Activated CD4-positive, alpha-beta T cell treated with anti-CD3 and anti-CD28 coated beads, Interleukin-2, Interleukin-6, amounts not matched to agents 100 ng/mL and 50 ng/mL, durations not matched to agents 16 hours and 8 hours (primary cell): ENCODE data around the gene THAP7.
"Not testable (repeated sequence)": the region's sequence is repeated elsewhere in the genome, so short reads cannot be mapped to it uniquely, and the experiment has no call there.

Experiments
- DNase-seq: peaks from one replicate; pipeline ENCODE4 v3.0.0-alpha.2; 2020

The THAP7 gene

GRCh38 chr22:21001601-21002325 is at the start of gene THAP7:
THAP7 (minus strand) TSS chr22:21002118; CDS start chr22:21001911, 207 bp downstream.
- peak; percentile 98 for DNase-seq

- DNase-seq, result no peak
These were observed 49.4 kb upstream of the THAP7 start for GRCh38 chr22:21051145-21051830.

GRCh38 chr22:21048965-21049364 is 47.0 kb upstream of the THAP7 start:
- DNase-seq, result not testable (repeated sequence)

- DNase-seq, result not testable (repeated sequence)
These were observed 46.5 kb upstream of the THAP7 start for GRCh38 chr22:21048448-21048847.

- no peak for DNase-seq
These were observed 45.8 kb upstream of the THAP7 start for GRCh38 chr22:21047730-21048129.

GRCh38 chr22:21047035-21047661 is 45.2 kb upstream of the THAP7 start:
- no peak for DNase-seq

GRCh38 chr22:21045585-21046294 is 43.8 kb upstream of the THAP7 start, which contains the start of gene LRRC74B:
LRRC74B (plus strand) TSS chr22:21045946; CDS start chr22:21045987, 41 bp downstream.
- DNase-seq, result peak; percentile 87

GRCh38 chr22:21044931-21045584 is 43.1 kb upstream of the THAP7 start:
- no peak for DNase-seq

GRCh38 chr22:21043860-21044535 is 42.1 kb upstream of the THAP7 start:
- DNase-seq, result no peak

GRCh38 chr22:21042978-21043859 is 41.3 kb upstream of the THAP7 start:
- DNase-seq, result no peak

- no peak for DNase-seq
These were observed 40.0 kb upstream of the THAP7 start for GRCh38 chr22:21041937-21042336.

- not testable (repeated sequence) for DNase-seq
These were observed 37.2 kb upstream of the THAP7 start for GRCh38 chr22:21039158-21039557.

- no peak for DNase-seq
These were observed 36.5 kb upstream of the THAP7 start for GRCh38 chr22:21038405-21038804.

- no peak for DNase-seq
These were observed 33.1 kb upstream of the THAP7 start for GRCh38 chr22:21034989-21035388.

- peak; percentile 10 for DNase-seq
These were observed 32.0 kb upstream of the THAP7 start for GRCh38 chr22:21033895-21034294.

GRCh38 chr22:21032868-21033688 is 31.2 kb upstream of the THAP7 start:
- no peak for DNase-seq

GRCh38 chr22:21032037-21032867 is 30.3 kb upstream of the THAP7 start, which contains the start of gene SLC7A4:
SLC7A4 (minus strand) TSS chr22:21032561; CDS start chr22:21031812, 749 bp downstream.
- DNase-seq, result no peak

- no peak for DNase-seq
These were observed 29.7 kb upstream of the THAP7 start for GRCh38 chr22:21031545-21032036.
